ENCODE measurements around the gene LRP2. TPM values are rescaled to one million over a fixed set of nuclear protein-coding genes. Genes with fewer than 3 reads are reported as not detected.
A peak's percentile ranks its signal among the peaks of the same experiment; 100 is the strongest.

LRP2 gene
- total RNA-seq, 1 donor from 2014 or later: 1.00 TPM

- DNase-seq (ENCODE audit: low read depth) (peak; percentile 40), FAIRE-seq (no peak)
- peak overlapping the region; percentile 77 for H3K4me2 ChIP-seq (ENCODE audit: low read length)
- peaks cover 8% of the 10 kb centered on the region for H3K27me3 ChIP-seq (ENCODE audit: insufficient read depth, low read length)
- H3K27ac ChIP-seq (ENCODE audit: low read depth, low read length): no peak overlapping the region
- no peaks in the 10 kb centered on the region for H4K20me1 ChIP-seq (ENCODE audit: insufficient read depth, low read length)
- H3K9me3 Mint-ChIP-seq (ENCODE audit: unreplicated experiment): no peaks in the 10 kb centered on the region
- no peaks in the 10 kb centered on the region for H3K36me3 ChIP-seq (ENCODE audit: insufficient read depth, low read length)
- peak overlapping the region; percentile 44 for H2AFZ ChIP-seq (ENCODE audit: low read depth, low read length)
- H3K79me2 ChIP-seq (ENCODE audit: insufficient read depth, low read length): no peaks in the 10 kb centered on the region
- H3K9ac ChIP-seq (ENCODE audit: low read length): no peak overlapping the region
- no peak overlapping the region for H3K4me3 ChIP-seq (ENCODE audit: insufficient read depth, low read depth, low read length)
- no peaks in the 10 kb centered on the region for H3K4me1 Mint-ChIP-seq (ENCODE audit: low read depth, unreplicated experiment)
- H3K27ac Mint-ChIP-seq (ENCODE audit: unreplicated experiment): no peak overlapping the region
- peaks cover 25% of the 10 kb centered on the region for H3K27me3 Mint-ChIP-seq (ENCODE audit: low read depth, unreplicated experiment)
- TF ChIP-seq, protein P1, sequence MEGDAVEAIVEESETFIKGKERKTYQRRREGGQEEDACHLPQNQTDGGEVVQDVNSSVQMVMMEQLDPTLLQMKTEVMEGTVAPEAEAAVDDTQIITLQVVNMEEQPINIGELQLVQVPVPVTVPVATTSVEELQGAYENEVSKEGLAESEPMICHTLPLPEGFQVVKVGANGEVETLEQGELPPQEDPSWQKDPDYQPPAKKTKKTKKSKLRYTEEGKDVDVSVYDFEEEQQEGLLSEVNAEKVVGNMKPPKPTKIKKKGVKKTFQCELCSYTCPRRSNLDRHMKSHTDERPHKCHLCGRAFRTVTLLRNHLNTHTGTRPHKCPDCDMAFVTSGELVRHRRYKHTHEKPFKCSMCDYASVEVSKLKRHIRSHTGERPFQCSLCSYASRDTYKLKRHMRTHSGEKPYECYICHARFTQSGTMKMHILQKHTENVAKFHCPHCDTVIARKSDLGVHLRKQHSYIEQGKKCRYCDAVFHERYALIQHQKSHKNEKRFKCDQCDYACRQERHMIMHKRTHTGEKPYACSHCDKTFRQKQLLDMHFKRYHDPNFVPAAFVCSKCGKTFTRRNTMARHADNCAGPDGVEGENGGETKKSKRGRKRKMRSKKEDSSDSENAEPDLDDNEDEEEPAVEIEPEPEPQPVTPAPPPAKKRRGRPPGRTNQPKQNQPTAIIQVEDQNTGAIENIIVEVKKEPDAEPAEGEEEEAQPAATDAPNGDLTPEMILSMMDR (IDR thresholded peaks at IDR 0.05; ENCODE audit: insufficient read depth, low read depth, low read length): peak; percentile 85
- TF ChIP-seq EZH2 (IDR thresholded peaks at IDR 0.05; ENCODE audit: insufficient read depth, low read length): no peak
- peaks cover 5% of the 10 kb centered on the region for H3K4me1 ChIP-seq (ENCODE audit: insufficient read depth, low read length)
- no peaks in the 10 kb centered on the region for H3K9me3 ChIP-seq (ENCODE audit: insufficient read depth, low read depth, low read length)
- H3K4me3 Mint-ChIP-seq (ENCODE audit: unreplicated experiment): no peak overlapping the region
- H3K36me3 Mint-ChIP-seq (ENCODE audit: low read depth, unreplicated experiment): no peaks in the 10 kb centered on the region
These were observed 252.6 kb downstream of the LRP2 start for GRCh38 chr2:169109502-169110409.

DNA sequence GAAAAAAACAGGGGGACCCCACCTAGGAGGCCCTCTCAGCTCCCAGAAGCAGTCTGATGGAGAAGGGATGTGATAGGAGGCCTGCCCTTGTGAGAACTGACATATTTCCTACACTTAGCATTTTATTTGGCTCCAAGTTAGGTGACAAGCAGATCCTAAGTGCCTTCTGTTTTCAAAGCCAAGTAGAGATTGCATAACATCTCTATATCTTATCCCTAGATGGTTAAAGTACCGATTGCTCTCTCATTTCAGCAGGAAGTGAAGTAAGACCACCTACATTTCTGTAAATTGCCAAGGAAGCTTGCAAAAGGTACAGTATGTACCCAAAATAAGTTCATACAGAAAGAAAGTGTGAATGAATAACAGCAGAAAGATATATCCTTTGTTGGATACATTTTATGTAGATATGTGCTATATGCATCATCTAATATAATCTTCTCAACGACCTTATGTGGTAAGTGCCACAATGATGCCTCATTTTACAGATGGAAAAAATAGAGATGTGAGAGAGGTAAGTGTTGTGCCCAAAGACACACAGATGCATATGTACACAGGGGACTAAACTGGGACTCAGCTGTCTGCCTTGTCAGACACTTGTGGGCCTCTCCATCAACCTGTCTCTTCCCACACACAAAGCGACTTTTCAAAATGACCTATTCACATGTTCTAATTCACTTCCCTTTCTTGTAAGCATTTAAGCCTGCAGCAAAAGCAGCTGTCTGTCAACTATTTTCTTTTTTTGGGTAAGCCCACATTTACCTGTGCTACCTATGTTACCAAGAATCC, 254.0 kb downstream of the LRP2 start:
- Histone ChIP-seq H3K36me3 (ENCODE audit: insufficient read depth, low read length) (no peaks in the 10 kb centered on the region), H4K20me1 (ENCODE audit: insufficient read depth, low read length) (no peaks in the 10 kb centered on the region), H3K9ac (ENCODE audit: low read length) (no peak overlapping the region), H3K27me3 (ENCODE audit: insufficient read depth, low read length) (peaks cover 8% of the 10 kb centered on the region), H3K4me3 (ENCODE audit: insufficient read depth, low read depth, low read length) (no peak overlapping the region), H3K4me2 (ENCODE audit: low read length) (no peak overlapping the region), H3K4me1 (ENCODE audit: insufficient read depth, low read length) (peaks cover 5% of the 10 kb centered on the region), H3K27ac (ENCODE audit: low read depth, low read length) (no peak overlapping the region), H3K9me3 (ENCODE audit: insufficient read depth, low read depth, low read length) (no peaks in the 10 kb centered on the region), H3K79me2 (ENCODE audit: insufficient read depth, low read length) (no peaks in the 10 kb centered on the region), H2AFZ (ENCODE audit: low read depth, low read length) (no peak overlapping the region)
- peaks cover 25% of the 10 kb centered on the region for H3K27me3 Mint-ChIP-seq (ENCODE audit: low read depth, unreplicated experiment)
- no peak for TF ChIP-seq EZH2 (IDR thresholded peaks at IDR 0.05; ENCODE audit: insufficient read depth, low read length)
- TF ChIP-seq, protein P1 (IDR thresholded peaks at IDR 0.05; ENCODE audit: insufficient read depth, low read depth, low read length): no peak
- DNase-seq (ENCODE audit: low read depth): no peak
- no peaks in the 10 kb centered on the region for H3K4me1 Mint-ChIP-seq (ENCODE audit: low read depth, unreplicated experiment)
- H3K27ac Mint-ChIP-seq (ENCODE audit: unreplicated experiment): no peak overlapping the region
- H3K9me3 Mint-ChIP-seq (ENCODE audit: unreplicated experiment): no peaks in the 10 kb centered on the region
- H3K36me3 Mint-ChIP-seq (ENCODE audit: low read depth, unreplicated experiment): no peaks in the 10 kb centered on the region
- no peak overlapping the region for H3K4me3 Mint-ChIP-seq (ENCODE audit: unreplicated experiment)
- no peak for FAIRE-seq

Data from astrocyte (in vitro differentiated cells and primary cell).